GM12892 (cell line): ENCODE data around the gene SLC6A8.
"Not testable (repeated sequence)": the region's sequence is repeated elsewhere in the genome, so short reads cannot be mapped to it uniquely, and the experiment has no call there.

Experiments used
- DNase-seq: peaks from one replicate; pipeline ENCODE4 v3.0.0; 2011; ENCODE audit not compliant: insufficient read length
- FAIRE-seq: peaks from 2 replicates; lab custom pipeline; 2011; peaks lifted over from hg19 to GRCh38; lab: Jason Lieb, UNC
- POLR2A ChIP-seq: IDR thresholded peaks from 2 replicates; pipeline ENCODE4 v1.6.1; 2011; ENCODE audit warnings: low read depth, low read length, control low read depth
- POLR2AphosphoS5 ChIP-seq: IDR thresholded peaks from 2 replicates; pipeline ENCODE4 v1.6.1; 2011; ENCODE audit warnings: low read depth, low read length, control low read depth
- TAF1 ChIP-seq: IDR thresholded peaks from 2 replicates; pipeline ENCODE4 v1.6.1; 2011; ENCODE audit warnings: low read depth, mild to moderate bottlenecking, control low read depth, low read length, borderline replicate concordance

SLC6A8 gene

GRCh38 chrX:153669174-153669890, 18.4 kb upstream of the SLC6A8 start:
- FAIRE-seq (no peak), DNase-seq (peak; percentile 68)
- TF ChIP-seq POLR2A (no peak), POLR2AphosphoS5 (no peak), TAF1 (no peak)

DNA sequence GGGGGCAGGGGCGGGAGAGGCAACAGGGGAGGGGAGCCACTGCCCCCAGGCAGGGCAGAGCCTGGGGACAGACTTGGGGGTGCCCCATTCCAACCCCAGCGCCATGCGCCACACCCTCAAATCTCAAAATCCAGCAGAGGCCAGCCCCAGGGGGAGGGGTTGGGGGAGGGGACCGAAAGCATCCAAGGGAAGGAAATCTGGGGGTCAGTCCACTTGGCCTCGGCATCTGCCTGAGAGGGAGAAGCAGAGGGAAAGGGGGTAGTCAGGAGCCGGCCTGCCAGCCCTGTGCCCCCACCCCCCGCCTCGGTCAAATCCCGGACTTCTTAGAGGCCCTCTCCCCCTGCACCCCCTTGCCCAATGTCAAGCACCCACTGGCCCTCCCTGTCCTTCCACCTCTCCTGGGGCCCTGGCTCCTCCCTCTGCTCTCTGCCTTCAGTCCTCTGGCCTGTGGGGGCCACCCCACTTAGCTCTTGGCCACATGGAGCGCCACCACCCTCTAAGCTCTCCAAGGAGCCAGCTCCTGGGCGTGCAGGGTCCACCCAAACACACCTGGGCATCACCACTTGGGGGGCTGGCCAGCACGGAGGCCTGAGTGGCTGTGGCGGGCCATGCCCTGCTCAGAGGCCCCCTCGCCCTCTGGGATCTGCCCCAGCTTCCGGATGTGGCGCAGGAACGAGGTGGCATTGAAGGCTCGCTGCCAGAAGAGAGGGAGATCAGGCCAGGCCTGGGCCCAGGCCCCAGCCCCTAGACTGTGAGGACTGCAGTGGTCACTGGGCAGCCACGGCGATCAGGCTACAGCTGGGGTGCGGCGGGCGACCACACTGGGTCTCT, 17.6 kb upstream of the SLC6A8 start:
- TF ChIP-seq POLR2A = no peak
- TF ChIP-seq TAF1 = no peak
- TF ChIP-seq POLR2AphosphoS5 = no peak
- no peak for FAIRE-seq

GRCh38 chrX:153670748-153671588, 16.8 kb upstream of the SLC6A8 start:
- FAIRE-seq (no peak), DNase-seq (no peak)
- TF ChIP-seq TAF1 (no peak), POLR2A (no peak), POLR2AphosphoS5 (no peak)

More for the DNA sequence above, 17.6 kb upstream of the SLC6A8 start:
- no peak for DNase-seq

DNA sequence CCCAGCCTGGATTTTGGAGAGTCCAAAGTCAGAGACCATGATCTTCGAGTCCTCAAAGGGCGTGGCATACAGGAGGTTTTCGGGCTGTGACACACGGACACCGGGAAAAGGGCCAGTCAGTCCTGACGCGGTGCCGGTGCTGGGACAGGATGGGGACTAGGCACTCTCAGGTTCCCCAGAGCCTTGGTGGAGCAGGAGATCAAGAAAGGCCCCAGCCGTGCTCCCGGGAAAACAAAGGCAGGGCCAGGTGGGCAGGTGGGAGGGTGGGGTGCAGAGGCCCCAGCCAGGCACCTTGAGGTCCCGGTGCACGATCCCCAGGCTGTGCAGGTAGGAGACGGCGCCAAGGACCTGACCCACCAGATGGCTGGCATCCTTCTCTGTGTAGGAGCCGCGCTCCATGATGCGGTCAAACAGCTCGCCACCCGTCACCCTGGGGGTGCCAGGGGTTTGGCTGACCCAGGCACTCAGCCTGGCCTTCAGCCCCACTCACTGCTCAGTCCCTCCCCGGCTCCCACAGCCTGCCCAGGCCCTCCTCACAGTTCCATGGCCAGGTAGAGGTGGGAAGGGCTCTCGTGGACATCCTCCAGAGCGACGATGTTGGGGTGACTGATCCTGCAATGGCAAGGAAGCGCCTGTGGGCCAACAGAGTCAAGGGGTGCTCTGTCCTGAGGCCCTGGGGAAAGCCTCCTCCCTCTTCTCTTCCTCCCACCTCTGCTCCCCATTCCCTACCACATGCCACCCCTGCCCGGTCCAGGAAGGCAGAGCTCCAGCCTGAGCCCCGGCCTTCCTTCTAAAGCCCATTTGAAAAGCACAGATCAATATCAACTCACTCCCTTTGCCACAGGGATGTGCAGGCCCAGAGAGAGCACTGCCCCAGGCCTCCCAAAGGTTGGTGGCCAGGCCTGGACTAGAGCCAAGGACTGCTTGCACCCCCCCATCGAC, 15.9 kb upstream of the SLC6A8 start:
- FAIRE-seq (no peak), DNase-seq (no peak)
- TF ChIP-seq TAF1 (no peak), POLR2A (no peak), POLR2AphosphoS5 (no peak)

GRCh38 chrX:153672531-153673427, 14.9 kb upstream of the SLC6A8 start:
- TF ChIP-seq POLR2A (no peak), POLR2AphosphoS5 (no peak), TAF1 (no peak)
- FAIRE-seq (no peak), DNase-seq (no peak)

GRCh38 chrX:153673428-153674218, 14.1 kb upstream of the SLC6A8 start, which contains the start of gene PNCK:
PNCK (minus strand) TSS chrX:153673813; CDS start chrX:153673076, 737 bp downstream.
- TF ChIP-seq TAF1 = no peak
- TF ChIP-seq POLR2A = no peak
- TF ChIP-seq POLR2AphosphoS5 = no peak
- DNase-seq = no peak

GRCh38 chrX:153674219-153674851, 13.4 kb upstream of the SLC6A8 start:
- no peak for DNase-seq
- TF ChIP-seq POLR2A (no peak), POLR2AphosphoS5 (no peak), TAF1 (no peak)
- no peak for FAIRE-seq

More at GRCh38 chrX:153673428-153674218, 14.1 kb upstream of the SLC6A8 start, which contains the start of gene PNCK:
- no peak for FAIRE-seq

DNA sequence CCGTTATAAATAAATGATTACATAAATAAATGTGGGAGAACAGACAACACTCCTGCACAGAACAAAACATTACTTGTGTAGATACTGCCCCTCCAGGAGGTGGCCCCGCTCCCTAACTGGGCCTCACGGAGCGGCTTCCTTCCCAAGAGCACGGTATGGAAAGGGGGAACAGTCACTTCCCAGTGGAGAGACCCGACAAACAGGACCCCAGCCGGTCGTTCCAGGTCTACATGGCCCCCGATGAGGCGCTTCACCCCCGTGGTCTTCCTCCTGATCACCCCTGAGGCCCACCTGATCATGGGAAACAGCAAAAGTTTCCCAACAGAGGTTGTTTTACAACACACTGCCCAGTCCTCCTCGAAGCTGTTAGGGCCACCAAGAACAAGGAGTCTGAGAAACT, 6.6 kb upstream of the SLC6A8 start:
- DNase-seq (no peak), FAIRE-seq (no peak)
- TF ChIP-seq TAF1 (no peak), POLR2A (no peak), POLR2AphosphoS5 (no peak)

GRCh38 chrX:153683486-153683885, 4.2 kb upstream of the SLC6A8 start:
- DNase-seq, FAIRE-seq: not testable (repeated sequence)
